ENCODE results near the gene SHQ1. TPM values are rescaled to one million over a fixed set of nuclear protein-coding genes. Genes with fewer than 3 reads are reported as not detected.

Gene SHQ1
- total RNA-seq, 1 experiment from 2014 or later: 24.8 TPM

DNA sequence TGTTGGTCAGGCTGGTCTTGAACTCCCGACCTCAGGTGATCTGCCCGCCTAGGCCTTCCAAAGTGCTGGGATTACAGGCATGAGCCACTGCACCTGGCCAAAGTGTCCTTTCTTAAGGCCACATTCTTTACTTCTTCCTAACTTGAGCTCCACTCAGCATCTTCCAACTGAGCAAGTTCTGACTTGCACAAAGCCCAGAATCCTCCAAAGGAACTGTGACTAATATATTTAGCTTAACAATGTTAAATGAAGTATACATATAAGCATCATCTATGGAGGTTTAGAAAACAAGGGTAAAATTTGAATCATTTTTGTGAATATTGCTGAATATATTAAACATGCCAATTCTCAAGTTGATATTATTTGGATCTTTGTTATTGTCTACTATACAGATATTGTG is 93.7 kb downstream of the SHQ1 start:
- H2AFZ ChIP-seq: no peak overlapping the region
- no peaks in the 10 kb centered on the region for H3K36me3 ChIP-seq (ENCODE audit: low read depth)
- intact Hi-C loops (cut with micrococcal nuclease; ENCODE audit: unreplicated experiment): no loop called here
- H3K79me2 ChIP-seq (ENCODE audit: low read depth): no peaks in the 10 kb centered on the region
- no peaks in the 10 kb centered on the region for H3K9me3 ChIP-seq (ENCODE audit: insufficient read depth, low read depth)
- no peak overlapping the region for H3K4me2 ChIP-seq
- H3K9me2 ChIP-seq (ENCODE audit: insufficient read depth): no peaks in the 10 kb centered on the region
- BruUV-seq (replicated peaks): no TSS peak
- no peak overlapping the region for H3K4me3 ChIP-seq
- no peaks in the 10 kb centered on the region for H4K20me1 ChIP-seq (ENCODE audit: insufficient read depth)
- no peaks in the 10 kb centered on the region for H3F3A ChIP-seq (ENCODE audit: insufficient read depth, low read depth)
- H3K27me3 ChIP-seq (ENCODE audit: insufficient read depth, low read depth): no peaks in the 10 kb centered on the region
- ChIA-PET POLR2A (ENCODE audit: unreplicated experiment) (no interaction called here), CTCF (no interaction called here)
- no peak for DNase-seq
- H3K4me1 ChIP-seq (replicated peaks; ENCODE audit: insufficient read depth): no peaks in the 10 kb centered on the region
- TF ChIP-seq, protein P1, sequence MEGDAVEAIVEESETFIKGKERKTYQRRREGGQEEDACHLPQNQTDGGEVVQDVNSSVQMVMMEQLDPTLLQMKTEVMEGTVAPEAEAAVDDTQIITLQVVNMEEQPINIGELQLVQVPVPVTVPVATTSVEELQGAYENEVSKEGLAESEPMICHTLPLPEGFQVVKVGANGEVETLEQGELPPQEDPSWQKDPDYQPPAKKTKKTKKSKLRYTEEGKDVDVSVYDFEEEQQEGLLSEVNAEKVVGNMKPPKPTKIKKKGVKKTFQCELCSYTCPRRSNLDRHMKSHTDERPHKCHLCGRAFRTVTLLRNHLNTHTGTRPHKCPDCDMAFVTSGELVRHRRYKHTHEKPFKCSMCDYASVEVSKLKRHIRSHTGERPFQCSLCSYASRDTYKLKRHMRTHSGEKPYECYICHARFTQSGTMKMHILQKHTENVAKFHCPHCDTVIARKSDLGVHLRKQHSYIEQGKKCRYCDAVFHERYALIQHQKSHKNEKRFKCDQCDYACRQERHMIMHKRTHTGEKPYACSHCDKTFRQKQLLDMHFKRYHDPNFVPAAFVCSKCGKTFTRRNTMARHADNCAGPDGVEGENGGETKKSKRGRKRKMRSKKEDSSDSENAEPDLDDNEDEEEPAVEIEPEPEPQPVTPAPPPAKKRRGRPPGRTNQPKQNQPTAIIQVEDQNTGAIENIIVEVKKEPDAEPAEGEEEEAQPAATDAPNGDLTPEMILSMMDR (conservative IDR thresholded peaks at IDR 0.05): no peak
- TF ChIP-seq EZH2 (IDR thresholded peaks at IDR 0.05; ENCODE audit: low read depth): no peak
- no peak overlapping the region for H3K27ac ChIP-seq

DNA sequence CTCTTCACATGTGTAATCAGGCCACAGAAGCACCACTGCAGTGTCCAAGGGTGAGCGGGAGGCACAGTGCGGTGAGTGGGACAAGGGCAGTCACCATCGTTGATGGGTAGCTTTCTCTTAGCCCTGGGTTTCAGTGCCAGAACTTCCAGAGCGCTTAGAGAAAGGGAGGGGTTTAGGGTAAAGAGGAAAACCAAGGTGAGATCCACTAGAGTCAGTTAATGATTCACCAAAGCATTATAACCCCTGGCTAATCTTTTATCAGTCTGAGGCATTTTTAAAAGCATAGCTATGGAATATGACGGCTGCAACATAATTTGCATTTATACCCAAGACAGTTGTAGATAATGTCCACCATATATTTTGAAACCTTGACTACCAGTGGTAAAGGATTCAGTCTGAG is 94.8 kb downstream of the SHQ1 start:
- no TSS peak for BruUV-seq (replicated peaks)

DNA sequence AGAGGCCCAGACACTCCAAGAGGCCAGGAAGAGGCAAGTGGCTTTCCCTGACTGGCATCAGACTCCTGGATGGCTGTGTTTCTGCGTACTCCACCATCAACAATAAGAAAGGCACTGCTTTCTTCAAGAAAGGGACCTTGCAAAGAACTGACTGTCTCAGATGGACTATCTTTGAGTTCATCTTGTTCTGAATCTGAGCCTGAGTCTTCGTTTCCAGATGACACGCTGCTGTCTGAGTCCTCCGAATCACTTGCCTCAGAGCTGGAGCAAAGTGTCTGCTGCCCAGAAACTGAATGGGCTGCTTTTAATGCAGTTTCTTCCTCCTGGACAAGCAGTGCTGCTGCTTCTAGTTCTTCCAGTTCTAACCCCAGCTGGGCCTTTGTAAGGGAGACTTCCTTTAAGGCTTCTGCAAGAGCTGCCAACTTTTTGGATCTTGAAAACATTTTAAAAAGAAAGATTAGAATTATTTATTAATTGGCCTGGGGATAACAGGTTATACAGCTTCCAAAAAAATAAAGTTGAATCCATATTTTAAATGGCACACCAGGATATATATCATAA is 97.8 kb downstream of the SHQ1 start:
- no peaks in the 10 kb centered on the region for H3K9me3 ChIP-seq (ENCODE audit: insufficient read depth, low read depth)
- no peak for DNase-seq
- H3F3A ChIP-seq (ENCODE audit: insufficient read depth, low read depth): 0 out of 2 replicates have a peak, but pooled peaks cover 3% of the 10 kb centered on the region
- no peak overlapping the region for H3K4me3 ChIP-seq
- no TSS peak for BruUV-seq (replicated peaks)
- no peaks in the 10 kb centered on the region for H3K79me2 ChIP-seq (ENCODE audit: low read depth)
- no peaks in the 10 kb centered on the region for H3K36me3 ChIP-seq (ENCODE audit: low read depth)
- POLR2A ChIA-PET (ENCODE audit: unreplicated experiment): no interaction called here
- no peak overlapping the region for H3K27ac ChIP-seq
- no peaks in the 10 kb centered on the region for H3K27me3 ChIP-seq (ENCODE audit: insufficient read depth, low read depth)
- CTCF ChIA-PET: no interaction called here
- intact Hi-C loops (cut with micrococcal nuclease; ENCODE audit: unreplicated experiment): no loop called here
- no peak overlapping the region for H3K4me2 ChIP-seq
- H4K20me1 ChIP-seq (ENCODE audit: insufficient read depth): no peaks in the 10 kb centered on the region
- TF ChIP-seq, protein P1 (conservative IDR thresholded peaks at IDR 0.05): no peak
- TF ChIP-seq EZH2 (IDR thresholded peaks at IDR 0.05; ENCODE audit: low read depth): no peak
- peaks cover 8% of the 10 kb centered on the region; the same call in 1 of the 2 replicates for H3K4me1 ChIP-seq (replicated peaks; ENCODE audit: insufficient read depth)
- H3K9me2 ChIP-seq (ENCODE audit: insufficient read depth): no peaks in the 10 kb centered on the region
- H2AFZ ChIP-seq: no peak overlapping the region

More for the DNA sequence above, 94.8 kb downstream of the SHQ1 start:
- ChIA-PET POLR2A (ENCODE audit: unreplicated experiment) (no interaction called here), CTCF (no interaction called here)
- Histone ChIP-seq H3K27ac (no peak overlapping the region), H2AFZ (no peak overlapping the region), H3K4me1 (replicated peaks; ENCODE audit: insufficient read depth) (no peaks in the 10 kb centered on the region), H3K4me3 (no peak overlapping the region), H4K20me1 (ENCODE audit: insufficient read depth) (no peaks in the 10 kb centered on the region), H3F3A (ENCODE audit: insufficient read depth, low read depth) (no peaks in the 10 kb centered on the region), H3K36me3 (ENCODE audit: low read depth) (no peaks in the 10 kb centered on the region), H3K79me2 (ENCODE audit: low read depth) (no peaks in the 10 kb centered on the region), H3K27me3 (ENCODE audit: insufficient read depth, low read depth) (no peaks in the 10 kb centered on the region), H3K9me2 (ENCODE audit: insufficient read depth) (no peaks in the 10 kb centered on the region), H3K9me3 (ENCODE audit: insufficient read depth, low read depth) (no peaks in the 10 kb centered on the region), H3K4me2 (no peak overlapping the region)
- DNase-seq: no peak
- TF ChIP-seq EZH2 (IDR thresholded peaks at IDR 0.05; ENCODE audit: low read depth): no peak
- TF ChIP-seq, protein P1 (conservative IDR thresholded peaks at IDR 0.05): no peak
- intact Hi-C loops (cut with micrococcal nuclease; ENCODE audit: unreplicated experiment): no loop called here
